Mucosa of descending colon (tissue), 3 donors: ENCODE measurements around the gene UCP3. TPM values are rescaled to one million over a fixed set of nuclear protein-coding genes. Genes with fewer than 3 reads are reported as not detected.
A peak's percentile ranks its signal among the peaks of the same experiment; 100 is the strongest.

Source experiments
- ATAC-seq: fragments of 200-7000 bp; cut with Tn5 transposase; one replicate; pipeline ENCODE4 v1.9.1; 2020; ENCODE audit warnings: mild to moderate bottlenecking, moderate library complexity
- DNase-seq, 3 donors: peaks; one replicate each; pipeline ENCODE4 v3.0.0-alpha.2; 2020
- H3K36me3 ChIP-seq: fragments of 200-600 bp; one replicate; pipeline ENCODE4 v1.8.0; 2021; ENCODE audit warnings: low read depth, mild to moderate bottlenecking
- H3K4me1 ChIP-seq: fragments of 200-600 bp; one replicate; pipeline ENCODE4 v1.8.0; 2021; ENCODE audit warnings: low read depth, mild to moderate bottlenecking
- H3K4me3 ChIP-seq: fragments of 200-600 bp; one replicate; pipeline ENCODE4 v1.8.0; 2021; ENCODE audit warnings: mild to moderate bottlenecking
- H3K9me3 ChIP-seq: fragments of 200-600 bp; one replicate; pipeline ENCODE4 v1.8.0; 2021; ENCODE audit warnings: mild to moderate bottlenecking
- intact Hi-C, 2 donors: fragments of 100-400 bp; cut with DNase I in 1 of 2; cut with micrococcal nuclease in 1 of 2; formaldehyde crosslinking; loops; one replicate each; pipeline versions ENCODE4 v1.11.0 to v1.11.1; 2022; cut with DNase I, micrococcal nuclease
- total RNA-seq, 3 donors: library from RNA; stranded (reverse); fragmentation: NEBNext Ultra II Directional in 2 of 3; extraction: Animal tissue kit (Norgen Biotek cat#: 25700) in 2 of 3; gene quantifications; one replicate each; pipeline versions ENCODE4 v1.2.1 to v1.2.4, GENCODE V29; 2021 to 2023
- TF ChIP-seq, protein P1 (sequence below): fragments of 200-600 bp; IDR thresholded peaks from one replicate; pipeline ENCODE4 v1.8.0; 2022; ENCODE audit warnings: antibody characterized with exemption, mild to moderate bottlenecking
- donor health status: DM: no; HTN: no; CAD: no; lungs with moderate emphysema.
- donor health status: DM: no; HTN: no; CAD: no.
- donor health status: DM: no; HTN: yes; CAD: no.

Gene UCP3
- total RNA-seq, 3 donors from 2014 or later = 0.90 to 2.8 (median 2.2) TPM

DNA sequence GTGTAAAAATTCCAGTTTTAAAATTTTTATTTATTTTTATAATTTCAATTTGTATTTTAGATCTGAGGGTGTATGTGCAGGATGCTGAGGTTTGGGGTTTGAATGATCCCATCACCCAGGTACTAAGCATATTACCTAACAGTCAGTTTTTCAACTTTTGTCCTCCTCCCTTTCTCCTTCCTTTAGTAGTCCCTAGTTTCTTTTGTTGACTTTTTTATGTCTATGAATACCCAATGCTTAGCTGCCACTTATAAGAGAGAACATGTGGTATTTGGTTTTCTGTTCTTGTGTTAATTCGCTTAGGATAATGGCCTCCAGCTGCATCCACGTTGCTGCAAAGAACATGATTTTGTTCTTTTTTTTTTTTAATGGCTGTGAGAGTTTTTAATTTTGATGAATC is 35.7 kb upstream of the UCP3 start:
- H3K9me3 ChIP-seq = no peaks in the 10 kb centered on the region
- intact Hi-C loops = no loop called here
- no peak for ATAC-seq
- H3K4me3 ChIP-seq = no peak overlapping the region
- DNase-seq = no peak
- H3K36me3 ChIP-seq = no peaks in the 10 kb centered on the region
- H3K4me1 ChIP-seq = no peaks in the 10 kb centered on the region
- TF ChIP-seq, protein P1, sequence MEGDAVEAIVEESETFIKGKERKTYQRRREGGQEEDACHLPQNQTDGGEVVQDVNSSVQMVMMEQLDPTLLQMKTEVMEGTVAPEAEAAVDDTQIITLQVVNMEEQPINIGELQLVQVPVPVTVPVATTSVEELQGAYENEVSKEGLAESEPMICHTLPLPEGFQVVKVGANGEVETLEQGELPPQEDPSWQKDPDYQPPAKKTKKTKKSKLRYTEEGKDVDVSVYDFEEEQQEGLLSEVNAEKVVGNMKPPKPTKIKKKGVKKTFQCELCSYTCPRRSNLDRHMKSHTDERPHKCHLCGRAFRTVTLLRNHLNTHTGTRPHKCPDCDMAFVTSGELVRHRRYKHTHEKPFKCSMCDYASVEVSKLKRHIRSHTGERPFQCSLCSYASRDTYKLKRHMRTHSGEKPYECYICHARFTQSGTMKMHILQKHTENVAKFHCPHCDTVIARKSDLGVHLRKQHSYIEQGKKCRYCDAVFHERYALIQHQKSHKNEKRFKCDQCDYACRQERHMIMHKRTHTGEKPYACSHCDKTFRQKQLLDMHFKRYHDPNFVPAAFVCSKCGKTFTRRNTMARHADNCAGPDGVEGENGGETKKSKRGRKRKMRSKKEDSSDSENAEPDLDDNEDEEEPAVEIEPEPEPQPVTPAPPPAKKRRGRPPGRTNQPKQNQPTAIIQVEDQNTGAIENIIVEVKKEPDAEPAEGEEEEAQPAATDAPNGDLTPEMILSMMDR = no peak

- Histone ChIP-seq H3K4me3 (no peak overlapping the region), H3K36me3 (no peaks in the 10 kb centered on the region), H3K9me3 (no peaks in the 10 kb centered on the region), H3K4me1 (no peaks in the 10 kb centered on the region)
- intact Hi-C loops = no loop called here
- TF ChIP-seq, protein P1 = no peak
- ATAC-seq (no peak), DNase-seq (no peak)
Observed at GRCh38 chr11:74043450-74043849, 34.6 kb upstream of the UCP3 start.

DNA sequence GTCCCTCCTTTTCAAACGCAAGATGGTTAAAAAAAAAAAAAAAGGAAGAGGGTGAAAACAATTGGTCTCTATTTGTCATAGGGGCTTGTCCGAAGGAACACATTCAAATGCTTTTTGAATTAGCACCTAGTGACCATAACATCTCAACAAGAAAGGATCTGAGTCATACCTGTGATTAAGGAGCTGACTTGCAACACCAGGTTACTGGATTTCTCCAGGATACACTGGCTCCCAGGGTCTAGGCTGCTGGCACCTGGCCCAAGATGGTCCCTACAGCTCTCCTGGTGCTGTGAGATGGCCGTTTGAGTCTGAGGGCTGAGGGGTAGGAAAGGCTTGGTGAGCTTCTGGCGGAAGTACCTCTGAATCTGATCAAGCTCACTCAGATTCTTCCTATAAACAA is 28.4 kb upstream of the UCP3 start:
- TF ChIP-seq, protein P1 = no peak
- intact Hi-C loops = no loop called here
- no peak for ATAC-seq
- no peaks in the 10 kb centered on the region for H3K36me3 ChIP-seq
- no peak for DNase-seq
- H3K4me3 ChIP-seq = no peak overlapping the region
- no peaks in the 10 kb centered on the region for H3K4me1 ChIP-seq
- H3K9me3 ChIP-seq = no peaks in the 10 kb centered on the region

DNA sequence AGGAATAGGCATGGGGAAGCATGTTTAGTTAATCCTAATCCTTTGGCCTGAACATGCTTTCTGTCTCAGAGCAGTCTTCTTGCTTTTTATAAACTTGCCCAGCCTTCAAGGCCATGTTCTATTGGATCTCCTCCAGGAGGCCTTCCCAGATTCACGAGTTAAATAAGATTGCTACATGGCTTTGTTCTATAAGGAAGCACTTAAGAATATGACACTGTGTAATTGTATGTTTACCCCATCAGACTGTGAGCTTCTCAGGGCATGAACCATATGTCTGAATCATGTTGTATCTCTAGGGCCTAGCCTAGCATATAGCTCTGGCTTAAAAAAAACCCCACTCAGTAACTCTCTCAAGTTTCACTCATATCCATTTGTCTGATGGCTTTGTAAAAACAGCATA is 26.4 kb upstream of the UCP3 start:
- ATAC-seq (peak; percentile 88), DNase-seq (peak in 1 of 3 donors; percentile 28)
- intact Hi-C loops = no loop called here
- TF ChIP-seq, protein P1 = no peak
- Histone ChIP-seq H3K36me3 (no peaks in the 10 kb centered on the region), H3K4me1 (no peaks in the 10 kb centered on the region), H3K9me3 (no peaks in the 10 kb centered on the region), H3K4me3 (no peak overlapping the region)

GRCh38 chr11:74033046-74033445 is 24.2 kb upstream of the UCP3 start:
- Histone ChIP-seq H3K4me3 (no peak overlapping the region), H3K4me1 (no peaks in the 10 kb centered on the region), H3K9me3 (no peaks in the 10 kb centered on the region), H3K36me3 (no peaks in the 10 kb centered on the region)
- ATAC-seq (no peak), DNase-seq (no peak)
- intact Hi-C loops = no loop called here
- TF ChIP-seq, protein P1 = no peak
